HepG2 (cell line): ENCODE data around the gene TUG1. TPM values are rescaled to one million over a fixed set of nuclear protein-coding genes. Genes with fewer than 3 reads are reported as not detected.

ENCODE experiments used
- ATAC-seq: fragments of 200-7000 bp; cut with Tn5 transposase; 3 replicates; pipeline ENCODE4 v1.9.1; 2020; ENCODE audit warnings: mild to moderate bottlenecking, moderate library complexity
- BruUV-seq: library from RNA; stranded (reverse); fragments of 400-500 nt; replicated peaks from 2 replicates; lab custom pipeline; 2021; lab: Mats Ljungman, UMichigan
- CTCF ChIA-PET: fragments of 300-600 bp; formaldehyde crosslinking; extraction: SDS; loops from one replicate; lab custom pipeline; 2021; ENCODE audit warnings: low total read pairs, inconsistent platforms, low intra/inter-chr PET ratio; lab: Yijun Ruan, JAX
- POLR2A ChIA-PET: fragments of 350-600 bp; sonication (Branson Sonifier 250); formaldehyde crosslinking; loops from one replicate; lab custom pipeline; 2020; ENCODE audit warnings: antibody characterized with exemption, inconsistent platforms; lab: Yijun Ruan, JAX
- DNase-seq: peaks from one replicate; pipeline ENCODE4 v3.0.0-alpha.2; 2015; ENCODE audit warnings: low spot score
- FAIRE-seq: peaks from 3 replicates; lab custom pipeline; 2011; peaks lifted over from hg19 to GRCh38; lab: Jason Lieb, UNC
- H2AFZ ChIP-seq: one replicate; pipeline ENCODE4 v1.6.1; 2011; ENCODE audit warnings: low read length, inconsistent platforms
- H3K27ac ChIP-seq: fragments of 300-600 bp; 3 replicates; pipeline ENCODE4 v1.8.0; 2011; ENCODE audit warnings: mixed run types, mild to moderate bottlenecking, mixed read lengths, low read length, inconsistent platforms; ENCODE audit not compliant: insufficient read depth; ENCODE audit errors: extremely low read length
- H3K27me3 ChIP-seq, 2 experiments: fragments of 200-600 bp in 1 of 2; 2 replicates in 1 of 2; 3 replicates in 1 of 2; pipeline versions ENCODE4 v1.6.0 to v1.8.0; 2011; ENCODE audit warnings: low read length in 2 of 2, mild to moderate bottlenecking in 2 of 2, moderate library complexity in 2 of 2, inconsistent platforms in 1 of 2; ENCODE audit not compliant: insufficient read depth in 2 of 2, control insufficient read depth in 1 of 2
- H3K36me3 ChIP-seq, 2 experiments: fragments of 200-600 bp in 1 of 2; replicated peaks in 1 of 2; 2 replicates in 1 of 2; 3 replicates in 1 of 2; pipeline versions ENCODE4 v1.5.1 to v1.8.0; 2011; ENCODE audit warnings: low read length in 2 of 2, inconsistent platforms in 1 of 2; ENCODE audit not compliant: insufficient read depth in 2 of 2, control insufficient read depth in 1 of 2
- H3K4me1 ChIP-seq: 2 replicates; pipeline ENCODE4 v1.5.1; 2012; ENCODE audit warnings: low read length, inconsistent platforms; ENCODE audit not compliant: insufficient read depth
- H3K4me2 ChIP-seq: 2 replicates; pipeline ENCODE4 v1.6.0; 2011; ENCODE audit warnings: low read depth, low read length, inconsistent platforms
- H3K4me3 ChIP-seq, 3 experiments: fragments of 200-600 bp in 1 of 3; sonication (generic), shearing (Covaris generic) in 1 of 3; replicated peaks in 1 of 3; 2 replicates each; pipeline ENCODE4 v1.5.1; 2011 to 2016; ENCODE audit warnings: low read length in 3 of 3, inconsistent platforms in 2 of 3, low read depth in 2 of 3, mild to moderate bottlenecking in 2 of 3, control low read depth in 1 of 3, mixed read lengths in 1 of 3; ENCODE audit not compliant: insufficient read depth in 1 of 3
- H3K79me2 ChIP-seq: one replicate; pipeline ENCODE4 v1.6.1; 2011; ENCODE audit warnings: low read length, inconsistent platforms; ENCODE audit not compliant: insufficient read depth
- H3K9ac ChIP-seq: 2 replicates; pipeline ENCODE4 v1.6.0; 2011; ENCODE audit warnings: mild to moderate bottlenecking, low read depth, low read length, inconsistent platforms; ENCODE audit not compliant: insufficient read depth
- H3K9me3 ChIP-seq: 2 replicates; pipeline ENCODE4 v1.5.1; 2012; ENCODE audit warnings: mild to moderate bottlenecking, low read length
- H4K20me1 ChIP-seq: 2 replicates; pipeline ENCODE4 v1.6.0; 2011; ENCODE audit warnings: inconsistent platforms, mild to moderate bottlenecking, low read length, moderate library complexity; ENCODE audit not compliant: insufficient read depth
- ATM ChIP-seq: fragments of 450-650 bp; IDR thresholded peaks from 2 replicates; pipeline ENCODE4 v1.7.1; 2017; ENCODE audit warnings: mild to moderate bottlenecking, borderline replicate concordance
- HOXA7 ChIP-seq: sonication (generic); formaldehyde crosslinking; IDR thresholded peaks from 2 replicates; pipeline ENCODE4 v1.8.1; 2022; ENCODE audit warnings: mild to moderate bottlenecking, missing genetic modification reagents, moderate library complexity
- KDM1A ChIP-seq: IDR thresholded peaks from 2 replicates; pipeline ENCODE4 v1.6.1; 2016; ENCODE audit warnings: missing compliant biosample characterization
- NBN ChIP-seq: fragments of 450-650 bp; conservative IDR thresholded peaks from 2 replicates; pipeline ENCODE4 v1.6.1; 2017
- ZMYM3 ChIP-seq: sonication (generic); formaldehyde crosslinking; IDR thresholded peaks from 2 replicates; pipeline ENCODE4 v1.5.1; 2020; ENCODE audit warnings: mild to moderate bottlenecking, missing genetic modification reagents
- ZNF629 ChIP-seq: sonication (generic); formaldehyde crosslinking; conservative IDR thresholded peaks from 2 replicates; pipeline ENCODE4 v1.5.0; 2020; ENCODE audit warnings: missing genetic modification reagents
- ZNF7 ChIP-seq: IDR thresholded peaks from 2 replicates; pipeline ENCODE4 v1.6.1; 2016; ENCODE audit warnings: missing biosample characterization, missing genetic modification reagents
- WGBS: methylation state at CpG from one replicate; pipeline ENCODE4 v1.1.6; 2017; ENCODE audit warnings: low lambda C conversion rate; 5-methylcytosine and 5-hydroxymethylcytosine counted together
- in situ Hi-C: cut with HindIII; loops from 2 replicates; pipeline ENCODE4 v1.10.0; 2017; ENCODE audit warnings: low pct_unique_long_range_greater_than_20kb; ENCODE audit not compliant: extremely low pct_ligation_motif_present
- intact Hi-C: fragments of 100-400 bp; cut with micrococcal nuclease; formaldehyde crosslinking; loops from one replicate; pipeline ENCODE4 v1.10.0; 2022; ENCODE audit not compliant: unreplicated experiment
- polyA plus RNA-seq, 8 experiments: library from polyadenylated mRNA; depleted of rRNA in 3 of 8; stranded (reverse) in 7 of 8; unstranded in 1 of 8; fragments of >200 nt; fragmentation: Illumina TruSeq in 4 of 8; extraction: Trizol in 4 of 8; gene quantifications; 2 replicates each; pipeline versions ENCODE4 v1.2.1 to v1.2.3, GENCODE V29; 2011 to 2016; ENCODE audit warnings: low read depth in 4 of 8, missing spikeins in 1 of 8, mixed read lengths in 1 of 8; ENCODE audit not compliant: insufficient read depth in 1 of 8
- total RNA-seq, 5 experiments: library from RNA; depleted of rRNA; stranded (reverse); fragments of >200 nt; fragmentation: Illumina TruSeq; extraction: Trizol; gene quantifications; 2 replicates each; pipeline ENCODE4 v1.2.3, GENCODE V29; 2016; ENCODE audit warnings: low read depth in 1 of 5
- TF ChIP-seq, protein P1 (sequence below): sonication (generic); formaldehyde crosslinking; IDR thresholded peaks from 2 replicates; pipeline ENCODE4 v1.4.0; 2020; ENCODE audit warnings: missing genetic modification reagents, borderline replicate concordance
- TF ChIP-seq, protein P2 (sequence below): sonication (generic); formaldehyde crosslinking; IDR thresholded peaks from 2 replicates; pipeline ENCODE4 v1.4.0; 2020; ENCODE audit warnings: missing genetic modification reagents

Gene TUG1
- total and polyA plus RNA-seq, 2 of the 13 experiments (the other 11 are each of a cell fraction or from before 2014, with no cell fraction given), result 35.2 to 122 TPM

DNA sequence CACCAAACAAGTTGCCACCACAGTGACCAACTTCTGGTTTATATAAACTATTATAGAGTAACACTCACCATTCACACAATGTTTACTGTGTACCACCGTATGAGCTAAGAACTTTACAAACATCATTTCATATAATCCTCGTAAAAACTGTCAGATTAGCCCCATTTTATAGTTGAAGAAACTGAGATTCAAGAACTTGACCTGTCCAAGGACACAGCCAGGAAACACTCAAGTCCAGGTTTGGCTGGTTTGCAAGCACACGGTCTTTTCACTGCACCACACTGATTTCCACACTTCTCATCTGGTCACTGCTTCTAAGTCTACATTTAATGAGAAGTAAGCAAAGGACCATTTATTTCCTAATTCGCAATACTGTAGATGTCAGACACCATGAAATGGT lies 4.2 kb upstream of the TUG1 start:
- H3K4me3 ChIP-seq, result no peak overlapping the region
- no peak overlapping the region for H3K27ac ChIP-seq
- POLR2A ChIA-PET, result interaction anchor here (7.6 kb wide), 1 partner anchor 117 kb away, joined by 113 read pairs; the partner anchor contains the start of gene SMTN
- H2AFZ ChIP-seq, result no peak overlapping the region
- in situ Hi-C loops (loop anchor here (5.0 to 10.0 kb wide), 2 partner anchors 117 to 180 kb away; partner anchors contain the start of genes PLA2G3 and SMTN), intact Hi-C loops (loop anchor here (5.0 kb wide), 2 partner anchors 92 to 117 kb away; partner anchors contain the start of gene SMTN)
- H3K4me2 ChIP-seq, result peak overlapping the region; percentile 42
- no peak for ATAC-seq
- no TSS peak for BruUV-seq
- 84% methylated on average over 4 of the region's 4 CpGs for WGBS
- no peaks in the 10 kb centered on the region for H3K9me3 ChIP-seq
- DNase-seq, result no peak
- no peak overlapping the region for H3K9ac ChIP-seq
- no peaks in the 10 kb centered on the region for H3K36me3 ChIP-seq
- no peak for FAIRE-seq
- CTCF ChIA-PET, result no interaction called here
- TF ChIP-seq ZNF7, result peak; percentile 60; the same call in 1 of the 2 replicates
- peak; percentile 28; the same call in 1 of the 2 replicates for TF ChIP-seq KDM1A (CRISPR knock-in tag)
- peak; percentile 87 for TF ChIP-seq ZNF629 (CRISPR knock-in tag)
- TF ChIP-seq ATM, result no peak
- H4K20me1 ChIP-seq, result peaks cover 10% of the 10 kb centered on the region
- no peaks in the 10 kb centered on the region; a peak in 1 of 5 replicates for H3K27me3 ChIP-seq
- H3K4me1 ChIP-seq, result peaks cover 56% of the 10 kb centered on the region
- peaks cover 62% of the 10 kb centered on the region for H3K79me2 ChIP-seq

DNA sequence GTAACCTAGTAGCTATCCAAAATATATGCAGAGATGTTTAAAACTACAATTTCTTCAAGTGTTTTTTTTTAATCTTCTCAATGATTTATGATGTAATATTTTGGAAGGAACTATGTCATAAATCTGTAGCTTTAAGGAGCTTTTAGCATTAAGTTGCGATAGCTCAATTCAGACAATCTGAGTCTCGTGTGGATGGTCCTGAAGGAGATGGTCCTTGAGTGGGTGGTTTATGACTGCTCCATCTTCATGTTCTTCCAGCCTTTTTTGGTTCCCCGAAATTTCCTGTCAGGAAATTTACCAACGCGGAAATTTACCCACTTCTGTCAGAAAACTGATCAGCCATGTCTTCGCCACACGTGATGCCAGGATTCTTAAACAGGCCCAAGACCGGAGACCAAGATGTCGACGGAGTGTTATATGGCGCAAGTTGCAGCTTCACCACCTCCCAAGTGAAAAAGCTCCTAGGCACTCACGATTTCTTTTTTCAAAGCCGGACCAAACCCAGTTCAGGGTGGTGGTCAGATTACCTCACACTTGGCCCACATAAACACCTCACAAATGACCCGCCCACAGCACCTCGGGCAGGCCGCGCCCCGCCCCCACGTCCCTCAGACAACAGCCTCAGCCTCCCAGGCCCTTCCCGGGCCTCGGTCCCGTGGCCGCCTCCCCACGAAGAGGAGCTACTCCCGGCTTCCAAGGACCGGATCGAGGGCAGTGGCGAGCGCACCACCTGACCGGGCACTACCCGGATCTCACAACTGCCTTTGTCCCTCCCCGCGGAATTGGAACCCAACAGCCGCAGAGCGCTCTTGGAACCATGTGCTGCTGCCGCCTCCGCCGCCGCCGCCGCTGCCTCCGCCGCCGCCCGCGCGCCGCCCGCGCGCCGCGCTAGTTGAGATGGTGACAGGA lies 796 bp upstream of the TUG1 start, which contains the start of gene MORC2:
MORC2 (minus strand) TSS at position 760 of the 909 bp plus-strand sequence. CDS start 885 bp downstream, outside the sequence.
- intact Hi-C loops, result loop anchor here (5.0 kb wide), 2 partner anchors 89 to 114 kb away; partner anchors contain the start of gene SMTN
- H3K4me3 ChIP-seq, result peak within 1 kb of the TSS; percentile 80 to 89 (median 88)
- POLR2A ChIA-PET, result interaction anchor here (0.6 to 7.6 kb wide), 28 partner anchors 10 to 1575 kb away, joined by 3 to 113 read pairs (median 4); partner anchors contain the start of genes DUSP18, PATZ1, PES1 and RNF185
- H3K4me2 ChIP-seq, result peak within 1 kb of the TSS; percentile 96
- CTCF ChIA-PET, result no interaction called here
- peaks cover 1 to 21% of the 10 kb centered on the region in 2 experiments; a peak in 3 of 5 replicates for H3K36me3 ChIP-seq
- no peaks in the 10 kb centered on the region for H3K9me3 ChIP-seq
- H3K79me2 ChIP-seq, result peaks cover 86% of the 10 kb centered on the region
- FAIRE-seq (no peak), DNase-seq (peak; percentile 58), ATAC-seq (peak; percentile 60)
- H3K4me1 ChIP-seq, result peaks cover 77% of the 10 kb centered on the region
- no peaks in the 10 kb centered on the region; a peak in 1 of 5 replicates for H3K27me3 ChIP-seq
- 29% methylated on average over 21 of the region's 53 CpGs for WGBS
- peaks cover 23% of the 10 kb centered on the region for H4K20me1 ChIP-seq
- H3K27ac ChIP-seq, result peak within 1 kb of the TSS; percentile 84
- BruUV-seq, result TSS peak; percentile 56
- in situ Hi-C loops, result loop anchor here (5.0 to 10.0 kb wide), 2 partner anchors 114 to 177 kb away; partner anchors contain the start of genes PLA2G3 and SMTN
- H3K9ac ChIP-seq, result peak within 1 kb of the TSS; percentile 84
- H2AFZ ChIP-seq, result no peak within 1 kb of the TSS
- TF ChIP-seq HOXA7, result no peak
- TF ChIP-seq ZMYM3, result no peak
- TF ChIP-seq, protein P1, sequence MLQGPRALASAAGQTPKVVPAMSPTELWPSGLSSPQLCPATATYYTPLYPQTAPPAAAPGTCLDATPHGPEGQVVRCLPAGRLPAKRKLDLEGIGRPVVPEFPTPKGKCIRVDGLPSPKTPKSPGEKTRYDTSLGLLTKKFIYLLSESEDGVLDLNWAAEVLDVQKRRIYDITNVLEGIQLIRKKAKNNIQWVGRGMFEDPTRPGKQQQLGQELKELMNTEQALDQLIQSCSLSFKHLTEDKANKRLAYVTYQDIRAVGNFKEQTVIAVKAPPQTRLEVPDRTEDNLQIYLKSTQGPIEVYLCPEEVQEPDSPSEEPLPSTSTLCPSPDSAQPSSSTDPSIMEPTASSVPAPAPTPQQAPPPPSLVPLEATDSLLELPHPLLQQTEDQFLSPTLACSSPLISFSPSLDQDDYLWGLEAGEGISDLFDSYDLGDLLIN (CRISPR knock-in tag), result no peak
- TF ChIP-seq, protein P2, sequence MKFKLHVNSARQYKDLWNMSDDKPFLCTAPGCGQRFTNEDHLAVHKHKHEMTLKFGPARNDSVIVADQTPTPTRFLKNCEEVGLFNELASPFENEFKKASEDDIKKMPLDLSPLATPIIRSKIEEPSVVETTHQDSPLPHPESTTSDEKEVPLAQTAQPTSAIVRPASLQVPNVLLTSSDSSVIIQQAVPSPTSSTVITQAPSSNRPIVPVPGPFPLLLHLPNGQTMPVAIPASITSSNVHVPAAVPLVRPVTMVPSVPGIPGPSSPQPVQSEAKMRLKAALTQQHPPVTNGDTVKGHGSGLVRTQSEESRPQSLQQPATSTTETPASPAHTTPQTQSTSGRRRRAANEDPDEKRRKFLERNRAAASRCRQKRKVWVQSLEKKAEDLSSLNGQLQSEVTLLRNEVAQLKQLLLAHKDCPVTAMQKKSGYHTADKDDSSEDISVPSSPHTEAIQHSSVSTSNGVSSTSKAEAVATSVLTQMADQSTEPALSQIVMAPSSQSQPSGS (CRISPR knock-in tag), result no peak
- no peak for TF ChIP-seq NBN
